ENCODE measurements around the gene PCDHB12. TPM values are rescaled to one million over a fixed set of nuclear protein-coding genes. Genes with fewer than 3 reads are reported as not detected.
A peak's percentile ranks its signal among the peaks of the same experiment; 100 is the strongest.

The PCDHB12 gene
- total and polyA plus RNA-seq, 9 of the 15 experiments (the other 6 are each of a cell fraction or from before 2014, with no cell fraction given): not detected

DNA sequence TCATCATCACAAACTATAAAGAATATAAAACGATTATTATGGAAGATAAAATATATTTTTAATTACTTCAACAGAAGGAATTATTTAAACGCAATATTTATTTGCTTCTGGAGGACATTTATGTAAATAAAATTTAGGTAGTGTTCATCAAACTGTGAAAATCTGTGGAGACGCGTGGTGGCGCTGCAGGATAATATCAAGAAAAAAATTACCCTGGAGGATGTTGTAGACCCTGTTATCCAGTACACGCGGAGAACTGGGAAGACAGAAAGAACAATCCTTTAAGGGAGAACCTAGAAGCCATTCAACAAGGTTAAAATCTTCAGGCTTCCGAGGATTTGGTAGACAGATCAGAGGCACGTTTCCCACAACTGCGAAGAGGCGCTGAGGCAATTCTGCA, at the start of gene PCDHB12 (continued):
- no peak for TF ChIP-seq ZNF395 (CRISPR knock-in tag; IDR thresholded peaks at IDR 0.05)

DNA sequence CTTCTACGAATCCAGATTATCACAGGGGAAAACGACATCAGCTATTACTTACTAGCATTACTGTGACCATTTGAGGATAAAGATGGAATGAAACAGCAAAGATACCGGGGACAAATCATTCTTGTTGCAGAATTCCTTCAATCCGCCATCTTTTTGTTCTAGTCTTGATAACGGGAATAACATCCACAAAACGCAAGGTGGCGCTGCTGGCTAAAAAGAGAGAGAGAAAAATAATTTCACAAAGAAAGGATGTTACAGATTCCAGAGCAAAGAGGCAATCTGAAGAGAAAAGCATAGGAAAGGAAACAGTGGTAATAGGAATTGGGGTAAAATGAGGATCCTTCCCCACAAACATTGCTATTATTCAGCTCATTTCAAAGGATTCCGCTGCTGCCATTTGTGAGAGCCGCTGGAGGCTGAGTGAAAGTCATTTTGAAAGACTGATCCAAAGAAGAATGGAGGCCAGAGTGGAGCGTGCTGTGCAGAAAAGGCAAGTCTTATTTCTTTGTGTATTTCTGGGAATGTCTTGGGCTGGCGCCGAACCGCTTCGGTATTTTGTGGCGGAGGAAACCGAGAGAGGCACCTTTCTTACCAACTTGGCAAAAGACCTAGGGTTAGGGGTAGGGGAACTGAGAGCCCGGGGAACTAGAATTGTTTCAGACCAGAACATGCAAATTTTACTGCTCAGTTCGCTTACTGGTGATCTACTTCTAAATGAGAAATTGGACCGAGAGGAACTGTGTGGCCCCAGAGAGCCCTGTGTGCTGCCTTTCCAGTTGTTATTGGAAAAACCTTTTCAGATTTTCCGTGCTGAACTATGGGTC, 35.9 kb upstream of the PCDHB12 start, which contains the start of gene PCDHB7:
Gene PCDHB7 (plus strand): TSS at position 264 of the 824 bp plus-strand sequence. CDS start 192 bp downstream, at position 456.
- Histone ChIP-seq H4K20me1 (replicated peaks; ENCODE audit: control insufficient read depth, insufficient read depth, low read length) (no peaks in the 10 kb centered on the region), H3K9me1 (ENCODE audit: control insufficient read depth, insufficient read depth, low read length) (no peaks in the 10 kb centered on the region), H3K27ac (ENCODE audit: extremely low read depth, low read depth, low read length) (no peak within 1 kb of the TSS), H3K4me1 (replicated peaks in 1 of 2; ENCODE audit: control insufficient read depth in 2 of 2, insufficient read depth in 2 of 2, low read length in 2 of 2) (no peaks in the 10 kb centered on the region), H2AFZ (ENCODE audit: low read depth, low read length) (0 out of 2 replicates have a peak within 1 kb of the TSS, but pooled peaks have one; percentile 15), H3K9ac (ENCODE audit: insufficient read depth in 1 of 2, low read depth in 2 of 2, low read length in 2 of 2) (no peak within 1 kb of the TSS), H3K79me2 (ENCODE audit: control insufficient read depth, insufficient read depth, low read length) (no peaks in the 10 kb centered on the region), H3K9me3 (replicated peaks; ENCODE audit: control insufficient read depth, insufficient read depth, low read depth, low read length) (no peaks in the 10 kb centered on the region), H3K27me3 (ENCODE audit: control insufficient read depth in 2 of 2, insufficient read depth in 2 of 2, low read length in 2 of 2) (peaks cover 3 to 6% of the 10 kb centered on the region in 2 experiments; a peak in 3 of 5 replicates), H3K4me2 (ENCODE audit: insufficient read depth, low read length) (no peak within 1 kb of the TSS), H3K36me3 (ENCODE audit: control insufficient read depth, insufficient read depth, low read length) (no peaks in the 10 kb centered on the region), H3K4me3 (no peak within 1 kb of the TSS)
- no TSS peak for BruUV-seq (replicated peaks)
- ATAC-seq (no peak), DNase-seq (ENCODE audit: extremely low read depth in 1 of 4, low spot score in 3 of 4) (peak; percentile 20 to 45 (median 30)), FAIRE-seq (peak; percentile 59)
- POLR2A ChIA-PET: no interaction called here
- intact Hi-C loops (cut with micrococcal nuclease) (no loop called here), in situ Hi-C loops (cut with MboI) (no loop called here)
- CTCF ChIA-PET (ENCODE audit: low intra/inter-chr PET ratio): interaction anchor here (0.6 kb wide), 1 partner anchor 32 kb away, joined by 3 read pairs; no protein-coding TSS in a partner anchor
- WGBS (ENCODE audit: insufficient coverage, low coverage, missing lambda C conversion rate): 0% methylated on average over 20 of the region's 20 CpGs
- TF ChIP-seq HEY1 (CRISPR knock-in tag; IDR thresholded peaks at IDR 0.05; ENCODE audit: borderline replicate concordance): no peak
- TF ChIP-seq EP400 (IDR thresholded peaks at IDR 0.05): no peak
- TF ChIP-seq RAD21 (CRISPR knock-in tag; conservative IDR thresholded peaks at IDR 0.05 in 1 of 2, IDR thresholded peaks at IDR 0.05 in 1 of 2): peak in 1 of 2 experiments; percentile 26; a peak in 1 of 4 replicates
- no peak for TF ChIP-seq PURB (CRISPR knock-in tag; IDR thresholded peaks at IDR 0.05; ENCODE audit: low read depth)
- TF ChIP-seq, protein P1, sequence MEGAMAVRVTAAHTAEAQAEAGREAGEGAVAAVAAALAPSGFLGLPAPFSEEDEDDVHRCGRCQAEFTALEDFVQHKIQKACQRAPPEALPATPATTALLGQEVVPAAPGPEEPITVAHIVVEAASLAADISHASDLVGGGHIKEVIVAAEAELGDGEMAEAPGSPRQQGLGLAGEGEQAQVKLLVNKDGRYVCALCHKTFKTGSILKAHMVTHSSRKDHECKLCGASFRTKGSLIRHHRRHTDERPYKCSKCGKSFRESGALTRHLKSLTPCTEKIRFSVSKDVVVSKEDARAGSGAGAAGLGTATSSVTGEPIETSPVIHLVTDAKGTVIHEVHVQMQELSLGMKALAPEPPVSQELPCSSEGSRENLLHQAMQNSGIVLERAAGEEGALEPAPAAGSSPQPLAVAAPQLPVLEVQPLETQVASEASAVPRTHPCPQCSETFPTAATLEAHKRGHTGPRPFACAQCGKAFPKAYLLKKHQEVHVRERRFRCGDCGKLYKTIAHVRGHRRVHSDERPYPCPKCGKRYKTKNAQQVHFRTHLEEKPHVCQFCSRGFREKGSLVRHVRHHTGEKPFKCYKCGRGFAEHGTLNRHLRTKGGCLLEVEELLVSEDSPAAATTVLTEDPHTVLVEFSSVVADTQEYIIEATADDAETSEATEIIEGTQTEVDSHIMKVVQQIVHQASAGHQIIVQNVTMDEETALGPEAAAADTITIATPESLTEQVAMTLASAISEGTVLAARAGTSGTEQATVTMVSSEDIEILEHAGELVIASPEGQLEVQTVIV (CRISPR knock-in tag; IDR thresholded peaks at IDR 0.05; ENCODE audit: borderline replicate concordance): no peak
- TF ChIP-seq YY1 (IDR thresholded peaks at IDR 0.05; ENCODE audit: borderline replicate concordance in 1 of 3, control insufficient read depth in 1 of 3, extremely low read depth in 1 of 3, insufficient read depth in 3 of 3, insufficient read length in 1 of 3, insufficient replicate concordance in 2 of 3, low read depth in 1 of 3, low read length in 2 of 3): peak in 1 of 3 experiments; percentile 72
- no peak for TF ChIP-seq IFI16 (CRISPR knock-in tag; IDR thresholded peaks at IDR 0.05)
- TF ChIP-seq ZKSCAN1 (IDR thresholded peaks at IDR 0.05; ENCODE audit: low read depth, low read length): no peak
- TF ChIP-seq POLR3G (IDR thresholded peaks at IDR 0.05; ENCODE audit: extremely low read depth, insufficient read length, insufficient replicate concordance): no peak
- no peak for TF ChIP-seq ATF7 (IDR thresholded peaks at IDR 0.05)
- TF ChIP-seq HIVEP1 (CRISPR knock-in tag; IDR thresholded peaks at IDR 0.05): no peak
- no peak for TF ChIP-seq NR2C1 (IDR thresholded peaks at IDR 0.05)
- TF ChIP-seq NR2C1 (tag; IDR thresholded peaks at IDR 0.05): no peak
- no peak for TF ChIP-seq ZFP36 (IDR thresholded peaks at IDR 0.05; ENCODE audit: low read depth, low read length, partially characterized antibody)
- TF ChIP-seq RBM15 (IDR thresholded peaks at IDR 0.05; ENCODE audit: insufficient read depth, low read length): no peak
